ENCODE measurements around the gene A3GALT2.

Gene A3GALT2

GRCh38 chr1:33331444-33332356, 10.8 kb upstream of the A3GALT2 start (continued):
- no peak for TF ChIP-seq ZNF18 (tag by site-specific recombination; IDR thresholded peaks at IDR 0.05)
- no peak for TF ChIP-seq IKZF3 (tag by site-specific recombination; IDR thresholded peaks at IDR 0.05)
- no peak for TF ChIP-seq GFI1B (tag by site-specific recombination; IDR thresholded peaks at IDR 0.05)
- TF ChIP-seq ZNF132 (tag by site-specific recombination; IDR thresholded peaks at IDR 0.05; ENCODE audit: borderline replicate concordance) = no peak

- POLR2A ChIA-PET = interaction anchor here (1.0 kb wide), 1 partner anchor 17 kb away, joined by 4 read pairs; no protein-coding TSS in a partner anchor
- no peak overlapping the region for H3K27ac ChIP-seq (ENCODE audit: extremely low read depth, low read depth, low read length)
- H3K9me3 ChIP-seq (ENCODE audit: control insufficient read depth, insufficient read depth, low read depth, low read length) = no peaks in the 10 kb centered on the region
- peaks cover 14 to 93% of the 10 kb centered on the region in 2 experiments for H3K36me3 ChIP-seq (ENCODE audit: control insufficient read depth in 2 of 2, insufficient read depth in 1 of 2, low read length in 2 of 2)
- TF ChIP-seq GLIS2 (tag by site-specific recombination; IDR thresholded peaks at IDR 0.05) = no peak
- TF ChIP-seq ZNF174 (tag by site-specific recombination; IDR thresholded peaks at IDR 0.05) = no peak
- no peak for TF ChIP-seq ZNF148 (tag by site-specific recombination; IDR thresholded peaks at IDR 0.05; ENCODE audit: borderline replicate concordance)
- TF ChIP-seq KLF17 (tag by site-specific recombination; IDR thresholded peaks at IDR 0.05) = no peak
- no peak for TF ChIP-seq ZFHX2 (tag by site-specific recombination; conservative IDR thresholded peaks at IDR 0.05)
- no peak for TF ChIP-seq KLF1 (tag by site-specific recombination; IDR thresholded peaks at IDR 0.05)
- no peak for TF ChIP-seq ZNF23 (tag by site-specific recombination; IDR thresholded peaks at IDR 0.05; ENCODE audit: borderline replicate concordance)
- TF ChIP-seq KLF9 (tag by site-specific recombination; IDR thresholded peaks at IDR 0.05; ENCODE audit: low read depth) = no peak
- CTCF ChIA-PET = interaction anchor here (0.6 kb wide), 1 partner anchor 282 kb away, joined by 4 read pairs; no protein-coding TSS in a partner anchor
- no peaks in the 10 kb centered on the region for H3K4me1 ChIP-seq (ENCODE audit: control insufficient read depth, insufficient read depth, low read length)
- H3K4me3 ChIP-seq (ENCODE audit: low read depth, low read length) = no peak overlapping the region
Observed at GRCh38 chr1:33330906-33331305, 10.0 kb upstream of the A3GALT2 start.

- TF ChIP-seq ZNF391 (tag by site-specific recombination; IDR thresholded peaks at IDR 0.05; ENCODE audit: borderline replicate concordance, low read depth) (no peak), ZNF114 (tag by site-specific recombination; IDR thresholded peaks at IDR 0.05) (no peak)
- POLR2A ChIA-PET = interaction anchor here (1.0 kb wide), 1 partner anchor 17 kb away, joined by 4 read pairs; no protein-coding TSS in a partner anchor
- H3K4me1 ChIP-seq (ENCODE audit: control insufficient read depth, insufficient read depth, low read length) = no peaks in the 10 kb centered on the region
- CTCF ChIA-PET = no interaction called here
- no peak overlapping the region for H3K4me3 ChIP-seq (ENCODE audit: low read depth, low read length)
- H3K36me3 ChIP-seq (ENCODE audit: control insufficient read depth in 2 of 2, insufficient read depth in 1 of 2, low read length in 2 of 2) = peaks cover 14 to 98% of the 10 kb centered on the region in 2 experiments
- H3K27ac ChIP-seq (ENCODE audit: extremely low read depth, low read depth, low read length) = no peak overlapping the region
- no peaks in the 10 kb centered on the region for H3K9me3 ChIP-seq (ENCODE audit: control insufficient read depth, insufficient read depth, low read depth, low read length)
Observed at GRCh38 chr1:33330361-33330890, 9.5 kb upstream of the A3GALT2 start.
